ENCODE measurements around the gene GOSR1. TPM values are rescaled to one million over a fixed set of nuclear protein-coding genes. Genes with fewer than 3 reads are reported as not detected.
"Not testable (repeated sequence)": the region's sequence is repeated elsewhere in the genome, so short reads cannot be mapped to it uniquely, and the experiment has no call there.

GOSR1 gene
- total RNA-seq, 1 donor from 2014 or later, result 61.5 TPM

DNA sequence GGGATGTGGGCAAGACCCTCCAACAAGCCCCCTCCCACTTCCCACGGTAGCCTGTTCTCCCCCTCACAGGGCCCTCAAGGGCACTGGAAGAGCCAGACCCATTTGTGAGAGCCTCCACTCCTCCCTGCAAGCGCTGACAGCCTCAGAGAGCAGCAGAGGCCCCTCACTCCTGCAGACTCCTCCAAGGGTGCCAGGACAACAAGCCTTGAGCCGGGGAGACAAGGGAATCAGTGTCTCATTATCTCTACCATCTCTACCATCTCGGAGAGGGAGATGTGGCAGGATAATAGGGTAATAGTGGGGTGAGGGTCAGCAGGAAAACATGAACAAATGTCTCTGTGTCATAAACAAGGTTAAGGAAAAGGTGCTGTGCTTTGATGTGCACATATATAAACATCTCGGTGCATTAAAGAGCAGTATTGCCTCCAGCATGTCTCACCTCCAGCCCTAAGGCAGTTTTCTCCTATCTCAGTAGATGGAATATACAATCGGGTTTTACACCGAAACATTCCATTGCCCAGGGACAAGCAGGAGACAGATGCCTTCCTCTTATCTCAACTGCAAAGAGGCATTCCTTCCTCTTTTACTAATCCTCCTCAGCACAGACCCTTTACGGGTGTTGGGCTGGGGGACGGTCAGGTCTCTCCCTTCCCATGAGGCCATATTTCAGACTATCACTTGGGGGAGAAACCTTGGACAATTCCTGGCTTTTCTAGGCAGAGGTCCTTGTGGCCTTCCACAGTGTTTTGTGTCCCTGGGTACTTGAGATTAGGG, 86.1 kb downstream of the GOSR1 start:
- H3K4me1 Mint-ChIP-seq (ENCODE audit: low read depth); H3K9me3 Mint-ChIP-seq; H3K4me3 Mint-ChIP-seq; DNase-seq (ENCODE audit: low spot score); H3K36me3 Mint-ChIP-seq (ENCODE audit: low read depth); H3K27me3 Mint-ChIP-seq (ENCODE audit: insufficient read depth); intact Hi-C loops (cut with micrococcal nuclease); H3K27ac Mint-ChIP-seq: not testable (repeated sequence)

DNA sequence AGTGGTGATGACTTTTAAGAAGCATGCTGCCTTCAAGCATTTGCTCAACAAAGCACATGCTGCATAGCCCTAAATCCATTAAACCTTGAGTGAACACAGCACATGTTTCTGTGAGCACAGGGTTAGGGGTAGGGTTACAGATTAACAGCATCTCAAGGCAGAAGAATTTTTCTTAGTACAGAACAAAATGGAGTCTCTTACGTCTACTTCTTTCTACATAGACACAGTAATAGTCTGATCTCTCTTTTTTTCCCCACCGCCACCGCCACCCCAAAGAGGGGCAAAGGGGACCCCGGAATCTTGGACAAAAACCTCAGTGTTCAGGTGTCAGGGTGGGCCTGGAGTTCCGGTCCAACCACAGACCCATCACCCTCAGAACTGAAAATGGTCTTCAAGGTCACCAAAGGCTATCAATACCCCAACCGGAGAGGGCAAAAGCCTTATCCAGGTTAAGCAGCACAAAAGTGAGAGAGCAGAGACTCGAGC, 86.7 kb downstream of the GOSR1 start:
- H3K36me3 Mint-ChIP-seq (ENCODE audit: low read depth); H3K4me1 Mint-ChIP-seq (ENCODE audit: low read depth); DNase-seq (ENCODE audit: low spot score); H3K27me3 Mint-ChIP-seq (ENCODE audit: insufficient read depth); H3K27ac Mint-ChIP-seq; intact Hi-C loops (cut with micrococcal nuclease); H3K4me3 Mint-ChIP-seq; H3K9me3 Mint-ChIP-seq: not testable (repeated sequence)

DNA sequence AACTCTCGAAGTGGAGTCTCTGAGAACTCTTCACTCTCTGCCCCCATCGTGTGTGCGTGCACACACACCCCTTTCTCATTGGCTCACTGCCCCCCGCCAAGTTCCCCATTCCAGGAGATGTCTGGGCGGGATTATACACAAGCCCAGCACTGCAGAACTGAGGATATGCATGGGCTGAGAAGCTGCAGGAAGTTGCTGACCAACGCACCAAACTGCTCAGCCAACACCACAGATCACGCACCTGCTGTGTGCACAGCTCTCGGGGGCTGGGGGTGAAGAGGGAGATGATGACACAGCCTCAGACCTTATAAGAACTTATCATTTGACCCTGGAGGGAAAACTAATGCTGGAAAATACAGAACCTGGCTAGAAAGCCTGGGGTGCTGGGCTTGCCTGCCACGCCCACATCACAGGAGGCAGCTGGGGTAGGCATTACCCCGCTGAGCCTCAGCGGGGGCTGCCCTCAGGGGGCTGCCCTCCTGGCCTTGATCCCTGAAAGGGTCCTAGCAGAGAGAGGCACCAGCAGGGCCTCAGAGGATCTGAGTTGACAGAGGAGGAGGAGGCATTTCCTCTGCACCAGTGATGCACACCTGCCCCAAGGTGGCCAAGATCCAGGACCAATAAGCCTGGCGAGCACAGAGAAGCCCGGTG, 87.3 kb downstream of the GOSR1 start:
- H3K4me1 Mint-ChIP-seq (ENCODE audit: low read depth); H3K36me3 Mint-ChIP-seq (ENCODE audit: low read depth); H3K4me3 Mint-ChIP-seq; H3K9me3 Mint-ChIP-seq; H3K27ac Mint-ChIP-seq; intact Hi-C loops (cut with micrococcal nuclease); DNase-seq (ENCODE audit: low spot score); H3K27me3 Mint-ChIP-seq (ENCODE audit: insufficient read depth): not testable (repeated sequence)

DNA sequence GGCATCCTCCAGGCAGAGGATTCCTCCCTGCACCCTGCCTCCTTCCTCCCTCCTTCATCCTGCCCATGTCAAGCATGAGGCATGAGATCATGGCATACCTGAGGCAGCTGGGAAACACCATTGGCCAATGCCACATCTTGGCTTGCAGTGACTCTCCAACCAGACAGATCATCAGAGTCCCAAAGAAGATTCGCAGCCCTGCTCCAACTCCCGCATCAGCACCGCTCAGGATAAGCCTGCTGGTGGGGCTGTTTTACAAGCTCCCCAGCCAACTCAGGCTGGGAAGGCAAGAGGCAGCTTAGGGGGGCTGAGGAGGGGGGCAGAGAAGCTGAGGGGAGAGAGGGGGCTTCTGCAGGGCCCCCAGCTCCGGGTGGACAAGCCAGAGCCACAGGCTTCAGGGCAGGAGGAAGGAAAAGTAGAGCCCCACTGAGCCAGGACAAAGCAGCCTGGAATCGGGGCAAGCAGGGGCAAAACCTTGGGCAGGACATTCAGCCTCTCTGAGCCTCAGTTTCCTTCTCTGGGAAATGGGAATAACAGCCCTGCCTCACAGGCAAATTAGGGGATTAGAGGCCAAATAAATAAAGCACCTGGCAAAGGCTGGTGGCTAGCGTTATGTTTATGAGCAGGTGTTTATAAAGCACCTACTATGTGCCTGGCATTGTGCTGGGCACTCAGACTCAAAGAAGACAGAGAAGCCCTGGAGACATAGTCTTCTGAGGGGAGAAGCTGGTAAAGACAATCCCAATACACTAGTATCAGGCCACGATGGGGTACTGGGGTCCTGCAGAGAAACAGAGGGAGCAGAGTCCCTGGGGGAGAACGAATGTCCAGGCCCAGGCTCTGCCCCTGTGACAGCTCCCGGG, 88.1 kb downstream of the GOSR1 start:
- DNase-seq (ENCODE audit: low spot score), result no peak
- Mint-ChIP-seq H3K27me3 (ENCODE audit: insufficient read depth) (peaks cover 6% of the 10 kb centered on the region), H3K4me1 (ENCODE audit: low read depth) (no peaks in the 10 kb centered on the region), H3K27ac (no peak overlapping the region), H3K9me3 (no peaks in the 10 kb centered on the region), H3K4me3 (no peak overlapping the region), H3K36me3 (ENCODE audit: low read depth) (no peaks in the 10 kb centered on the region)
- intact Hi-C loops (cut with micrococcal nuclease), result no loop called here

DNA sequence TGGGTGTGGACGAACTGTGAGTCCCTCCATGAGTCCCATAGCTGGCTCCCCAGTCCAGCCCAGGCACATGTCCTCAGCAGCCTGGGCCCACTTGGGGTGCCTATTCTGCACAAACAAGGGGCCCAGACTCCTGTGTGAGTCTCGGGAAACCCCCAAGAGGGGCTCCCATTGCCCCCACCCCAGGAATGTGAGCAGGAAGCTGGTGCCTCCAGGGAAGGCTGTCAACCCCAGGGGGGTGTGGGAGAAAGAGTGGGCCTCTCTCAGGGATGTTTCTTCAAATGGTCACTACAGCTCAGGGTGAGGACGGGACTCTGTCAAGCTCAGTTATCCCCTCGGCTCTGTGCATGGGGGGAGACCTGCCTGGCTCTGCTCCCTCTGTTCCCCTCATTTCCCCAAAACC, 88.9 kb downstream of the GOSR1 start:
- H3K9me3 Mint-ChIP-seq; DNase-seq (ENCODE audit: low spot score); H3K36me3 Mint-ChIP-seq (ENCODE audit: low read depth); H3K27me3 Mint-ChIP-seq (ENCODE audit: insufficient read depth); H3K4me3 Mint-ChIP-seq; intact Hi-C loops (cut with micrococcal nuclease); H3K27ac Mint-ChIP-seq; H3K4me1 Mint-ChIP-seq (ENCODE audit: low read depth): not testable (repeated sequence)

DNA sequence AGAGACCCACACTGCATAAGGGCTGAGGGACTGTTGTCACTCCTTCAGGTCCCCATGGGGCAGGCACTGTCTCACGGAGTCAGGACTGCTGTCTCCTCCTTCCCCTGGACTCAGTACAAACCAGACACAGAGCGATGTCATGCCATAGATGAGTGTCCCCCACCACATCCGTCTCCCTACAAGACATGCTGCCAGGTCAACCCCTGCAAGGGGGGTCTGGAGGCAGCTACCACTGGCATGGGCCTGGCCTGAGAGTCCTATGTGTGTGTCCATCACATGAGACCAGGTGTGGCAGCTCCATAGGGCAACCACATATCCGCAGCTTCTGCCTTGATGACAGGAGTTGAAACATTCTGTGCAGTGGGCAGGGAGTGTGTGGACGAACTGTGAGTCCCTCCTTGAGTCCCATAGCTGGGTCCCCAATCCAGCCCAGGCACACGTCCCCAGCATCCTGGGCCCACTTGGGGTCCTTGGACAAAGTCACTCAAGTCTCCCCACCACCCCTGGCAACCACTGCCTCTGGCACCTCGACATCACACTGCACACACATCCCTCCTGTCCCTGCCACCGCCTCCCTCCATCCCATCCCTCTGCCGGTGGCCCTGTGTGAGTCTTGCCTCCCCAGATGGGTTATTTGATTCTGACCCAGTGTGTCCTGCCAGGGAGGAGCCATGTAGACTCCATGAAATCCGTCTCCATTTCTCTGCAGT, 89.5 kb downstream of the GOSR1 start:
- H3K27ac Mint-ChIP-seq; H3K36me3 Mint-ChIP-seq (ENCODE audit: low read depth); H3K27me3 Mint-ChIP-seq (ENCODE audit: insufficient read depth); DNase-seq (ENCODE audit: low spot score); intact Hi-C loops (cut with micrococcal nuclease); H3K9me3 Mint-ChIP-seq; H3K4me1 Mint-ChIP-seq (ENCODE audit: low read depth); H3K4me3 Mint-ChIP-seq: not testable (repeated sequence)

DNA sequence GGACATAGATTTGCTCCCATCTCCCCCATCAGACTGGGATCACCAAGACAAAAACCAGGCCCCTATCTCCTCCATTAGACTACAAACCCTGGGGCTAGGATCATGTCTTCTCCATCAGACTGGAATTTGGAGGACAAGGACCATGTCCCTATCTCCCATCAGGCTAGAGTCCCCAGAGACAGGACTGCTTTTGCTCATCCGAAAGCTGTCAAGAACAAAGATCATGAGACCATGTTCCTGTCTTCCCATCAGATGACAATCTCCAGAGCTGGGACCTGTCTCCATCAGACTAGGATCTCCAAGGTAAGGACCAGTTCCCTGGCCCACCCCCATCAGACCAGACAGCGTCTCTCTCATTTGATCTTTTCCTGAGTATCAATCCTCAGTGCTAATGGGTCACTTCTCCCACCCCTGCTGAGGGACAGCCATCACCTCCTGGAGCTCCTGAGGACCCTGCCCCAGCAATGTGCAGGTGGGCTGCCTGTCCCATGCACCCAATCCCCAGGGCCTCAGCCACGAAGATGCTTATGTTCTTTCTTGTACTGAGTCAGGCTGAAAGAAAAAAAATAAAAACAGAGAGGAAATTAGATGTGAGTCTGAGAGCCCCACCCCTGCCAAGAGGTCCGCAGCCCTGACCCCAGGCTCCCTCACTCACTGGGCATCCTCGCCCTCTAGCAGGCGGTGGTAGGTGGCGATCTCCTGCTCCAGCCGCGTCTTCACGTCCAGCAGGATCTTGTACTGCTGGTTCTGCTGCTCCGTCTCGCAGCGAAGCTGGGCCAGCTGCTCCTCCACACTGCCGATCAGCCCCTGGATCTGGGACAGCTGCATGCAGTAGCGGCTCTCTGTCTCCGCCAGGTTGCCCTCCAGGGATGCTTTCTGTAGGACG, 90.3 kb downstream of the GOSR1 start:
- Mint-ChIP-seq H3K27ac (no peak overlapping the region), H3K36me3 (ENCODE audit: low read depth) (no peaks in the 10 kb centered on the region)

DNA sequence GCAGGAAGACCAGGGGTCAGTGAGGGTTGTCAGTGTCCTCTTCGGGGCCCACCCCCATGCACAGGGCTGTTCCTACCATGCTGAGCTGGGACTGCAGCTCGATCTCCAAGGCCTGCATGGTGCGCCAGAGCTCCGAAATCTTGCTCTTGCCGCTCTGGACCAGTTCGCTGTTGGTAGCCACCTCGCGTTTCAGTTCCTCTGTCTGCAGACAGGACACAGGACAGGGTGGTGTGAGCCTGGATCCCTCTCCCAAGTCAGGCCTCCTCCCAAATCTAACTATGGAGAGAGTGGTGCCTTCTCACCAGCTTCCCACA, 90.9 kb downstream of the GOSR1 start:
- no peaks in the 10 kb centered on the region for H3K9me3 Mint-ChIP-seq
- H3K36me3 Mint-ChIP-seq (ENCODE audit: low read depth), result no peaks in the 10 kb centered on the region
- H3K27ac Mint-ChIP-seq, result no peak overlapping the region
- intact Hi-C loops (cut with micrococcal nuclease), result no loop called here
- H3K27me3 Mint-ChIP-seq (ENCODE audit: insufficient read depth), result no peaks in the 10 kb centered on the region
- no peak overlapping the region for H3K4me3 Mint-ChIP-seq
- no peak for DNase-seq (ENCODE audit: low spot score)
- no peaks in the 10 kb centered on the region for H3K4me1 Mint-ChIP-seq (ENCODE audit: low read depth)

More for the DNA sequence above, 90.3 kb downstream of the GOSR1 start:
- Mint-ChIP-seq H3K4me1 (ENCODE audit: low read depth) (no peaks in the 10 kb centered on the region), H3K27me3 (ENCODE audit: insufficient read depth) (peaks cover 4% of the 10 kb centered on the region), H3K9me3 (no peaks in the 10 kb centered on the region), H3K4me3 (no peak overlapping the region)
- no peak for DNase-seq (ENCODE audit: low spot score)
- intact Hi-C loops (cut with micrococcal nuclease), result no loop called here

DNA sequence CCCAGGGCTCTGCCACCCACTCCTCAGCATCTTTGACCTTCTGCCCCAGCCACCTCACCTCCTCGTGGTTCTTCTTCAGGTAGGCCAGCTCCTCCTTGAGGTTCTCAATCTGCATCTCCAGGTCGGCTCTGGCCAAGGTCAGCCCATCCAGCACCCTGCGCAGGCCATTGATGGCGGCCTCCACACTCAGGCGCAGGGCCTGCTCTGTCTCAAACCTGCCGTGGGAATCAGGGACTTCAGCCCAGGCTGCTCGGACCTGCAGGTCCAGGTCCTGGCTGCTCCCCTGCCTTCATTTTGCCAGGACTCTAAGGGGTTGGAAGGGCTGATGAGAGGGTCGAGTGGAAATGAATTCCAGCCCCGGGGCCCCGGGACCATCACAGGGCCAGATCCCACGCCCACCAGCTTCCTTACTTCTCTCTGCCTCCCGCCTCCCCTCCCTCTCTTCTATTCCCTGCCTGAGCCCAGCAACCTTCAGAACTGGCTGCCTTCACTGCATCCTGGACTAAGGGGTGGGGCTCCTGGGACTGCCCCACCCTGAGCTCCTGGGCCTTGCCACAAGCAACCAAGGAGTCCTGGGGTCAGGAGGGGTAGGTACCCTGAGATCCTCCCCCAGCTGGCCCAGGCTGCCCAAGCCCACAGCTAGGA, 92.4 kb downstream of the GOSR1 start:
- H3K27ac Mint-ChIP-seq; DNase-seq (ENCODE audit: low spot score); H3K27me3 Mint-ChIP-seq (ENCODE audit: insufficient read depth); H3K4me1 Mint-ChIP-seq (ENCODE audit: low read depth); H3K36me3 Mint-ChIP-seq (ENCODE audit: low read depth); intact Hi-C loops (cut with micrococcal nuclease); H3K9me3 Mint-ChIP-seq; H3K4me3 Mint-ChIP-seq: not testable (repeated sequence)

DNA sequence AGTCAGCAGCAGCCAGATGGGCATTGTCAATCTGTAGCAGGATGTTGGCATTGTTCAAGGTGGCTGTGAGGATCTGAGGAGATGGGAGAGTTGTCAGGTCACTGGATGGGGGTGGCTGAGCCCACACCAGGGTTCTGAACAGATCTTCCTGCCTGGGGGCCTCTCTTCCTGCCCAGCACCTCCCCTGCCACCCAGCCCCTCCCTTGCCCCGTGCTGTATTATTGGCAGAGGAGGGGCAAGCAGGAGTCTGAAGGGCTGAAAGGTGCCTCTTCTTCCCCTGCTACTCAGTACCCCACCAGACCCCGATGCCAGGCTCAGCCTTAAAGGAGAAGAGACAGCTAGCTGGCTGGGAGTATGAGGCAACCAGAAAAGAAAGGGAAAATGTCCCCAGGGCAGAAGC, 93.0 kb downstream of the GOSR1 start:
- no peak for DNase-seq (ENCODE audit: low spot score)
- intact Hi-C loops (cut with micrococcal nuclease), result no loop called here
- no peak overlapping the region for H3K27ac Mint-ChIP-seq
- no peaks in the 10 kb centered on the region for H3K9me3 Mint-ChIP-seq
- no peaks in the 10 kb centered on the region for H3K27me3 Mint-ChIP-seq (ENCODE audit: insufficient read depth)
- no peaks in the 10 kb centered on the region for H3K36me3 Mint-ChIP-seq (ENCODE audit: low read depth)
- H3K4me3 Mint-ChIP-seq, result no peak overlapping the region
- H3K4me1 Mint-ChIP-seq (ENCODE audit: low read depth), result no peaks in the 10 kb centered on the region

DNA sequence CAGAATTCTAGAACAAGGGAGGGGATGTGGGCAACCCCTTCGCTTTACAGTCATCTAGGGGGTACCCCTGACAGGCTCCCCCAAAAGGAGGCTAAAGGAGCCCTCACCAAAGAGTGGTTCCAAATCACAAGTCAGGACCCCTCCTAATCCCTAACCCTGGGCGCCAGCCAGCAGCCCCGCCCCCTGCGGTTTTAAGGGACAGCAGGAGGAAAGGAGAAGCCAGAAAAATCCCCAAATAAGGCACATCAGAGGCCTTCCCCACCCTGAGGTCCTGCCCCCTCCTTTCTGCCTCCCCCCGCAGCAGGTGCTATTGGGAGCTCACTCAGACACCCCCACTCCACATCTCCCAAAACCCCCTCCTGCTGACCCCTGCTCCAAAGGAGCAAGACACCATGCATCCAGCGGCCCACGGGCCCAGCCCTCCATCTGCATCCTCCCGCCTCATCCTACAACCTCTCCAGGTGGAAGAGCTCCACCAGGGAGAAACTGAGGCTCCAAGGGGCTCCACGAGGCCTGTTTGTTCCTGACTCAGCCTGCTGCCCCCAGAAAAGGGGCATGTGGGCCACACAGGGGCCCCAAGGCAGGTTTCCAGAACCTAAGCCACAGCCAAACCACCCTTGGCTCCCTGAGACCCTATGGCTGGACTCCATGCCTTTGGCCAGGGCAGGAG, 93.5 kb downstream of the GOSR1 start:
- H3K27ac Mint-ChIP-seq, result no peak overlapping the region
- no peak overlapping the region for H3K4me3 Mint-ChIP-seq
- H3K4me1 Mint-ChIP-seq (ENCODE audit: low read depth), result no peaks in the 10 kb centered on the region
- no peaks in the 10 kb centered on the region for H3K27me3 Mint-ChIP-seq (ENCODE audit: insufficient read depth)
- intact Hi-C loops (cut with micrococcal nuclease), result no loop called here
- H3K36me3 Mint-ChIP-seq (ENCODE audit: low read depth), result no peaks in the 10 kb centered on the region
- H3K9me3 Mint-ChIP-seq, result no peaks in the 10 kb centered on the region
- no peak for DNase-seq (ENCODE audit: low spot score)
